Esophagus muscularis mucosa (tissue), 4 donors: Measurements from ENCODE around the gene VSIG10. TPM values are rescaled to one million over a fixed set of nuclear protein-coding genes. Genes with fewer than 3 reads are reported as not detected.
"Not testable (repeated sequence)": the region's sequence is repeated elsewhere in the genome, so short reads cannot be mapped to it uniquely, and the experiment has no call there.

Experiments used
- DNase-seq: peaks from one replicate; pipeline ENCODE4 v3.0.0-alpha.2; 2017; ENCODE audit errors: extremely low spot score
- H3K27ac ChIP-seq, 4 donors: fragments of 200-600 bp; sonication (generic); replicated peaks in 1 of 4; 1 replicate in 3 of 4; 2 replicates in 1 of 4; pipeline ENCODE4 v1.5.1; 2016 to 2019; ENCODE audit warnings: mild to moderate bottlenecking in 1 of 4
- H3K27me3 ChIP-seq, 4 donors: fragments of 200-600 bp; sonication (generic); one replicate each; pipeline versions ENCODE4 v1.5.1 to v1.6.0; 2016 to 2019
- H3K36me3 ChIP-seq, 4 donors: fragments of 200-600 bp; sonication (generic); one replicate each; pipeline ENCODE4 v1.5.1; 2016 to 2019
- H3K4me1 ChIP-seq, 4 donors: fragments of 200-600 bp; sonication (generic); one replicate each; pipeline ENCODE4 v1.5.1; 2016 to 2019
- H3K4me3 ChIP-seq, 4 donors: fragments of 200-600 bp; sonication (generic); 1 replicate in 2 of 4; 2 replicates in 2 of 4; pipeline ENCODE4 v1.5.1; 2016 to 2019; ENCODE audit warnings: mild to moderate bottlenecking in 4 of 4, moderate library complexity in 1 of 4
- H3K9me3 ChIP-seq, 4 donors: fragments of 200-600 bp; sonication (generic); 1 replicate in 3 of 4; 2 replicates in 1 of 4; pipeline ENCODE4 v1.5.1; 2016 to 2019
- EP300 ChIP-seq: sonication (generic); formaldehyde crosslinking; IDR thresholded peaks from one replicate; pipeline ENCODE4 v1.6.1; 2017; ENCODE audit warnings: antibody characterized with exemption
- POLR2A ChIP-seq: fragments of 450-650 bp; IDR thresholded peaks from one replicate; pipeline ENCODE4 v1.6.1; 2017; ENCODE audit warnings: antibody characterized with exemption, moderate library complexity, mild to moderate bottlenecking, low read depth
- POLR2AphosphoS5 ChIP-seq, 2 donors: sonication (generic); formaldehyde crosslinking; IDR thresholded peaks; one replicate each; pipeline ENCODE4 v1.6.1; 2017; ENCODE audit warnings: antibody characterized with exemption in 2 of 2
- WGBS: methylation state at CpG from one replicate; pipeline ENCODE4 v1.1.5; 2018; 5-methylcytosine and 5-hydroxymethylcytosine counted together
- intact Hi-C: fragments of 100-400 bp; cut with DNase I; formaldehyde crosslinking; loops from one replicate; pipeline ENCODE4 v1.15.1; 2023
- total RNA-seq, 4 donors: library from RNA; depleted of rRNA; stranded (reverse); fragments of >200 nt; gene quantifications; one replicate each; pipeline versions ENCODE4 v1.1.0 to v1.2.1, GENCODE V29; 2016
- TF ChIP-seq, protein P1 (sequence below), 3 experiments: fragments of 200-600 bp in 2 of 3; fragments of 450-650 bp in 1 of 3; sonication (generic) in 2 of 3; IDR thresholded peaks; one replicate each; pipeline ENCODE4 v1.5.1; 2017 to 2019; ENCODE audit warnings: antibody characterized with exemption in 3 of 3, mild to moderate bottlenecking in 2 of 3, moderate library complexity in 1 of 3

VSIG10 gene
- total RNA-seq, 4 donors from 2014 or later = 14.1 to 71.7 (median 22.0) TPM

DNA sequence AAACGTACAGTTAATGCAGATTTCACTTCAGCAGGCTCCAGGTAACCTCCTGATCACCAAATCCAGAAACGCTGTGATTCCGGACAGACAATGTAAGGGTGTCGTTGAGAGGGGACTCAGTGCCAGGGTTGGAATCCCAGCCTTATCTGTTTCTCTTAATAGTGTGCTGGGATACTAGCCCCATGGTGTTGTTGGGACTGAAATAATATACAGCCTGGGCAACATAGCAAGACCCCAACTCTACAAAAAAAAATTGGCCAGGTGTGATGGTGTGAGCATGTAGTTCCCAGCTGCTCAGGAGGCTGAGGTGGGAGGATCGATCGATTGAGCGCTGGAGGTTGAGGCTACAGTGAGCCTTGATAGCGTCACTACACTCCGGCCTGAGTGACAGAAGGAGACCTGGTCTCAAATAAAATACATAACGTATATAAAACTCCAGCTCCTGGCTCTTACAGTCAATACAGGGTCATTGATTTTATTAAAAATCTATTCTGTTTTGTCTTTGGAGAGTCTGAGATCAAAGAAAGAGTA, 33.4 kb upstream of the VSIG10 start:
- intact Hi-C loops = loop anchor here (5.0 kb wide), 1 partner anchor 75 kb away; the partner anchor contains the start of gene WSB2
- Histone ChIP-seq H3K27ac (peak overlapping the region; percentile 86 to 95 (median 94)), H3K4me1 (peaks cover 19 to 47% (median 42%) of the 10 kb centered on the region in 4 donors), H3K9me3 (no peaks in the 10 kb centered on the region), H3K36me3 (peaks cover 27 to 47% (median 43%) of the 10 kb centered on the region in 4 donors), H3K4me3 (peak overlapping the region; percentile 88 to 98 (median 91)), H3K27me3 (no peaks in the 10 kb centered on the region)
- 78% methylated on average over 10 of the region's 10 CpGs for WGBS
- no peak for TF ChIP-seq POLR2AphosphoS5 (IDR thresholded peaks at IDR 0.05)
- TF ChIP-seq POLR2A = no peak
- no peak for TF ChIP-seq EP300
- TF ChIP-seq, protein P1, sequence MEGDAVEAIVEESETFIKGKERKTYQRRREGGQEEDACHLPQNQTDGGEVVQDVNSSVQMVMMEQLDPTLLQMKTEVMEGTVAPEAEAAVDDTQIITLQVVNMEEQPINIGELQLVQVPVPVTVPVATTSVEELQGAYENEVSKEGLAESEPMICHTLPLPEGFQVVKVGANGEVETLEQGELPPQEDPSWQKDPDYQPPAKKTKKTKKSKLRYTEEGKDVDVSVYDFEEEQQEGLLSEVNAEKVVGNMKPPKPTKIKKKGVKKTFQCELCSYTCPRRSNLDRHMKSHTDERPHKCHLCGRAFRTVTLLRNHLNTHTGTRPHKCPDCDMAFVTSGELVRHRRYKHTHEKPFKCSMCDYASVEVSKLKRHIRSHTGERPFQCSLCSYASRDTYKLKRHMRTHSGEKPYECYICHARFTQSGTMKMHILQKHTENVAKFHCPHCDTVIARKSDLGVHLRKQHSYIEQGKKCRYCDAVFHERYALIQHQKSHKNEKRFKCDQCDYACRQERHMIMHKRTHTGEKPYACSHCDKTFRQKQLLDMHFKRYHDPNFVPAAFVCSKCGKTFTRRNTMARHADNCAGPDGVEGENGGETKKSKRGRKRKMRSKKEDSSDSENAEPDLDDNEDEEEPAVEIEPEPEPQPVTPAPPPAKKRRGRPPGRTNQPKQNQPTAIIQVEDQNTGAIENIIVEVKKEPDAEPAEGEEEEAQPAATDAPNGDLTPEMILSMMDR (IDR thresholded peaks at IDR 0.05) = no peak
- DNase-seq = no peak

GRCh38 chr12:118136559-118137003, 32.8 kb upstream of the VSIG10 start:
- H3K4me3 ChIP-seq = peak overlapping the region; percentile 88 to 98 (median 91)
- intact Hi-C loops = loop anchor here (5.0 kb wide), 1 partner anchor 74 kb away; the partner anchor contains the start of gene WSB2
- H3K9me3 ChIP-seq = no peaks in the 10 kb centered on the region
- no peak for DNase-seq
- H3K36me3 ChIP-seq = peaks cover 27 to 40% (median 36%) of the 10 kb centered on the region in 4 donors
- H3K27me3 ChIP-seq = no peaks in the 10 kb centered on the region
- TF ChIP-seq POLR2A (no peak), POLR2AphosphoS5 (IDR thresholded peaks at IDR 0.05) (no peak), EP300 (no peak)
- TF ChIP-seq, protein P1 (IDR thresholded peaks at IDR 0.05) = no peak
- peaks cover 19 to 53% (median 44%) of the 10 kb centered on the region in 4 donors for H3K4me1 ChIP-seq
- H3K27ac ChIP-seq = peak overlapping the region; percentile 86 to 95 (median 94)
- 3% methylated on average over 20 of the region's 29 CpGs for WGBS

GRCh38 chr12:118135788-118136558, 32.2 kb upstream of the VSIG10 start, which contains the start of gene PEBP1:
Gene PEBP1 (plus strand): TSS chr12:118136124. CDS start chr12:118136210, 86 bp downstream.
- H3K27ac ChIP-seq = peak within 1 kb of the TSS; percentile 86 to 95 (median 94)
- H3K4me3 ChIP-seq = peak within 1 kb of the TSS; percentile 88 to 98 (median 91)
- intact Hi-C loops = loop anchor here (5.0 kb wide), 1 partner anchor 74 kb away; the partner anchor contains the start of gene WSB2
- TF ChIP-seq, protein P1 (IDR thresholded peaks at IDR 0.05) = peak in 1 of 3 experiments; percentile 15
- peak; percentile 93 to 97 for TF ChIP-seq POLR2AphosphoS5 (IDR thresholded peaks at IDR 0.05)
- TF ChIP-seq EP300 = no peak
- TF ChIP-seq POLR2A = peak; percentile 58
- no peaks in the 10 kb centered on the region for H3K9me3 ChIP-seq
- peak; percentile 98 for DNase-seq
- peaks cover 19 to 56% (median 44%) of the 10 kb centered on the region in 4 donors for H3K4me1 ChIP-seq
- H3K27me3 ChIP-seq = no peaks in the 10 kb centered on the region
- peaks cover 21 to 34% (median 30%) of the 10 kb centered on the region in 4 donors for H3K36me3 ChIP-seq
- WGBS = 1% methylated on average over 15 of the region's 70 CpGs

DNA sequence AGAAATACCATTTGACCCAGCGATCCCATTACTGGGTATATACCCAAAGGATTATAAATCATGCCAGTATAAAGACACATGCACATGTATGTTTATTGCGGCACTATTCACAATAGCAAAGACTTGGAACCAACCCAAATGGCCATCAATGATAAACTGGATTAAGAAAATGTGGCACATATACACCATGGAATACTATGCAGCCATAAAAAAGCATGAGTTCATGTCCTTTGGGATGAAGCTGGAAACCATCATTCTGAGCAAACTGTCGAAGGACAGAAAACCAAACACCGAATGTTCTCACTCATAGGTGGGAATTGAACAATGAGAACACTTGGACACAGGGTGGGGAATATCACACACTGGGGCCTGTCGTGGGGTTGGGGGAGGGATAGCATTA, 25.6 kb upstream of the VSIG10 start:
- H3K27me3 ChIP-seq, H3K27ac ChIP-seq, H3K4me3 ChIP-seq, H3K9me3 ChIP-seq, DNase-seq, intact Hi-C loops: not testable (repeated sequence)
- WGBS = 95% methylated on average over 5 of the region's 5 CpGs
- Histone ChIP-seq H3K4me1 (peaks cover 0 to 11% (median 4%) of the 10 kb centered on the region in 4 donors), H3K36me3 (peaks cover 0 to 10% (median 2%) of the 10 kb centered on the region in 4 donors)

DNA sequence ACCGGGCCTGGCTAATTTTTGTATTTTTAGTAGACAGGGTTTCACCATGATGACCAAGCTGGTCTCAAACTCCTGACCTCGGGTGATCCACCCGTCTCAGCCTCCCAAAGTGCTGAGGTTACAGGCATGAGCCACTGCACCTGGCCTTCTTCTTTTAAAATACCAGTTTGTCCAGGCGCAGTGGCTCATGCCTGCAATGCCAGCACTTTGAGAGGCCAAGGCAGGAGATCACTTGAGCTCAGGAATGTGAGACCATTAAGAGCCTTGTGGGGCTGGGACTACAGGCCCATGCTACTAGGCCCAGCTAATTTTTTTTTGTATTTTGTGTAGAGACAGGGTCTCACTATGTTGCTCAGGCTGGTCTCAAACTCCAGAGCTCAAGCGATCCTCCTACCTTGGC, 24.1 kb upstream of the VSIG10 start:
- DNase-seq = no peak

More for the DNA sequence above, 24.1 kb upstream of the VSIG10 start:
- Histone ChIP-seq H3K36me3 (peaks cover 0 to 10% (median 2%) of the 10 kb centered on the region in 4 donors), H3K27me3 (no peaks in the 10 kb centered on the region), H3K4me1 (peaks cover 0 to 9% (median 3%) of the 10 kb centered on the region in 4 donors), H3K27ac (no peak overlapping the region), H3K9me3 (no peaks in the 10 kb centered on the region), H3K4me3 (no peak overlapping the region)
- intact Hi-C loops = no loop called here
- TF ChIP-seq, protein P1 (IDR thresholded peaks at IDR 0.05) = no peak
- no peak for TF ChIP-seq POLR2A
- 95% methylated on average over 5 of the region's 5 CpGs for WGBS
